HCEC 1CT (cell line): ENCODE data around the gene GALM.
"Not testable (repeated sequence)": the region's sequence is repeated elsewhere in the genome, so short reads cannot be mapped to it uniquely, and the experiment has no call there.

ENCODE experiments used
- DNase-seq: peaks from one replicate; pipeline ENCODE4 v3.0.0-alpha.2; 2017

Gene GALM

GRCh38 chr2:38665854-38666555, at the start of gene GALM:
Gene GALM (plus strand): TSS chr2:38666114. CDS start chr2:38666162, 48 bp downstream.
- DNase-seq, result peak; percentile 89

GRCh38 chr2:38617301-38617700, 48.6 kb upstream of the GALM start:
- DNase-seq, result no peak

- DNase-seq, result no peak
Measured at GRCh38 chr2:38619458-38620164, 46.3 kb upstream of the GALM start.

- DNase-seq, result no peak
Measured at GRCh38 chr2:38620282-38620977, 45.5 kb upstream of the GALM start.

GRCh38 chr2:38621018-38621417, 44.9 kb upstream of the GALM start:
- DNase-seq, result no peak

- no peak for DNase-seq
Measured at GRCh38 chr2:38622210-38622609, 43.7 kb upstream of the GALM start.

GRCh38 chr2:38626326-38627035, 39.4 kb upstream of the GALM start:
- DNase-seq, result no peak

DNA sequence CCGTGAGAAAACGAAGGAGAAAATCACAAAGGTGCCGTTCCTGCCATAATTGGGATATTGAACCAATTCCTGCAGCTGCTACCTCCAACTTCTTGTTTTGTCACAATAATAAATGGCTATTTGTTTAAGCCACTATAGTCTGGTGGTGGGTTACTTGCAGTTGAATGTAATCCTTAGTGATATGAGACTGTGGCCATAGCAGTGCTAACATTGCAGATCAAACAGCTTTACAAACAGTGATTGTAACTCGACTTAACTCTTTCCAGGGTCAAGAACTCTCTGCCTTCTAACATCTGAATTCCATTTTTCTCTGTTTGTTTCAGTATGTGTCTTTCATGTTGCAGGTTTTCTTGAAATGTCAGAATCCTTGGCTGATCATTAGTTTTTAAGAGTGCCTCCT, 38.5 kb upstream of the GALM start:
- DNase-seq, result no peak

DNA sequence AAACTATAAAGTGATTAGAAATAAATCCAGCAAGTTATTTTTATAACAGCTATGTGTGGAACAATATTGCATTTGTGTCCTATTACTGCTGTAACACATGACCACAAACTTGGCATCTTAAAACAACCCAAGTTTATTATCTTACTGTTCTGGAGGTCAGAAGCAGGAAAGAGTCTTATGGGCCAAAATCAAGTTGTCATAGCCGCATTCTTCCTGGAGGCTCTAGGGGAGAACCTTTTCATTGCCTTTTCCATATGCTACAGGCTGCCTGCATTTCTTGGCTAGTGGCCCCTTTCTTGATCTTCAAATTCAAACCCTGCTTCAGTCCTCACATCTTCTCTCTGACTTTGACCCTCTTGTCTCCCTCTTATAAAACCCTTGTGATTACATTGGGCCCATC, 36.2 kb upstream of the GALM start:
- no peak for DNase-seq

DNA sequence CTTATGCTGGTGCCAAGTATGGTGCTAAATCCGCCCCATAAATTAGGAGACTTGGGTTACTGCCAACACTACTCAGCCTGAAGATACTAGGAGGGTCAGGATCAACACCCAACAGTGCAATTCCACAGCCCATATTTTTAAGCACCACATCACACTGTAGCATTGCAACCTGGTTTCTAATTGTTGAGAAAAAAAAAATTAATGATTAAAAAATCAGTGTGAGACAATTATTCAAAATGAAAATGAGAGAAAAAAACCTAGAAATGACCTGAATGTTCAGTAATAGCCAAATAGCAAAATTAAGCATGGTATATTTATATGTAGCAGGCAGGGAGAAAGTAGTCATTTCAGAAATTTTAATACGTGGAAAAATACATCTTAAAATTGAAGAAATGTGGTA, 33.9 kb upstream of the GALM start:
- DNase-seq, result no peak

- no peak for DNase-seq
Measured at GRCh38 chr2:38632980-38633379, 32.9 kb upstream of the GALM start.

GRCh38 chr2:38633895-38634294, 32.0 kb upstream of the GALM start:
- DNase-seq, result no peak

- DNase-seq, result no peak
Measured at GRCh38 chr2:38634684-38635083, 31.2 kb upstream of the GALM start.

DNA sequence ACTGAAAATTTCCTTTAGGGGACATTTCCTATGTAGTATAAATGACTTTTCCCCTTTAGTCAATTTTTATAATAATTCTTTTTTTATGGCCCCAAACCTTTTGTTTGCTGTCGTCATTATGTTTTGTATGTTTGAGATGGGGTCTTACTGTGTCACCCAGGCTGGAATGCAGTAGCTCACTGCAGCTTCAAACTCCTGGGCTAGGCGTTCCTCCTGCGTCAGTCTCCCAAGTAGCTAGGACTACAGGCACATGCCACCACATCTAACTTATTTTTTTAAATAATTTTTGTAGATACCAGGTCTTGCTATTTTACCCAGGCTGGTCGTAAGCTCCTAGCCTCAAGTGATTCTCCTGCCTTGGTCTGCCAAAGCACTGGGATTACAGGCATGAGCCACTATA, 30.8 kb upstream of the GALM start:
- no peak for DNase-seq

GRCh38 chr2:38636069-38636468, 29.8 kb upstream of the GALM start:
- DNase-seq, result no peak

GRCh38 chr2:38642373-38643017, 23.4 kb upstream of the GALM start:
- not testable (repeated sequence) for DNase-seq

DNA sequence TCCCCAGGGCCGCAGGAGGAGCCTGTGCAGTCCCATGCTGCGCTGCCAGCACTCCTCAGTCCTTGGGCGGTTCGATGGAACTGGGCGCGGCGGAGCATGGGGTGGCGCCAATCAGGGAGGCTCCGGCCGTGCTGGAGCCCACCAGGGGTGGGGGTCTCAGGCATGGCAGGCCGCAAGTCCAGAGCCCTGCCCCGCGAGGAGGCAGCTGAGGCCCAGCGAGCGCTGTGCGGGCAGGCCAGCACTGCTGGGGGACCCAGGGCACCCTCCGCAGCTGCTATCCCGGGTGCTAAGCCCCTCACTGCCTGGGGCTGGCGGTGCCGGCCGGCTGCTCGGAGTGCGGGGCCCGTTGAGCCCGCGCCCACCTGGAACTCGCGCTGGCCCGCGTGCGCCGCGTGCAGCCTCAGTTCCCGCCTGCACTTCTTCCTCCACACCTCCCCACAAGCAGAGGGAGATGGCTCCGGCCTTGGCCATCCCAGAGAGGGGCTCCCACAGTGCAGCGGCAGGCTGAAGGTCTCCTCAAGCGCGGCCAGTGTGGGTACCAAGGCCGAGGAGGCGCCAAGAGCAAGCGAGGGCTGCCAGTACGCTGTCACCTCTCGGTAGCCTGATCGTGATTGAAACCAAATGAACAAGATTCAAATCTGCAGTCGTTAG, 22.8 kb upstream of the GALM start:
- no peak for DNase-seq

DNA sequence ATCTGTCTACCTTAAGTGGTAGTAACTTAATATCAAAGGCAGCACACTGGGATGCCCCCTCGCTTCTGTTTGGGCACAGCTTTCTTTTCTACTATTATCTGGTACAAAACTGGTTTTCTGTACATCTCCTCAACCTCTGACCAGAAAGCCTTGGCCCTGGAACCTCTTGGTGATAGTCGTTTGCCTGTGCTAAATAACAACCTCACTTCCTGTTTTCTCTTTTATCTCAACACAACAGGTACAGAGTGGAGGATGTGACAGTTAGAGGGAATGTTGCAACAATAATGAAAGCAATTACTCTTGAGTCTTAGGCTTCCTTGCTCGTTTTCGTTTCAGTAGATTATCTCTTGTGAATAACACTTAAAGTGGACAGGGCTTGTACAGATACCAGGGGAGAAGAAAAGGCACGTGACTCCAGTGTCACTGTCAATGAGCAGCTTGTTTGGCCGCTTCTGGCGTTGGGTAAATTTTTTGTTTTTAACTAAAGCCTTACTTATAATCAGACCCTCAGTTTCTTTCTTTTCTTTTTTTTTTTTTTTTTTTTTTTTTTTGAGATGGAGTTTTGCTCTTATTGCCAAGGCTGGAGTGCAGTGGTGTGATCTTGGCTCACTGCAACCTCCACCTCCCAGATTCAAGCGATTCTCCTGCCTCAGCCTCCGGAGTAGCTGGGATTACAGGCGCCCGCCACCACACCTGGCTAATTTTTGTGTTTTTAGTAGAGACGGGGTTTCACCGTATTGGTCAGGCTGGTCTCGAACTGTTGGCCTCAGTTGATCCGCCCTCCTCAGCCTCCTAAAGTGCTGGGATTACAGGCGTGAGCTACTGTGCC, 22.0 kb upstream of the GALM start:
- DNase-seq, result not testable (repeated sequence)

GRCh38 chr2:38648107-38648761, 17.7 kb upstream of the GALM start:
- DNase-seq, result peak; percentile 2

DNA sequence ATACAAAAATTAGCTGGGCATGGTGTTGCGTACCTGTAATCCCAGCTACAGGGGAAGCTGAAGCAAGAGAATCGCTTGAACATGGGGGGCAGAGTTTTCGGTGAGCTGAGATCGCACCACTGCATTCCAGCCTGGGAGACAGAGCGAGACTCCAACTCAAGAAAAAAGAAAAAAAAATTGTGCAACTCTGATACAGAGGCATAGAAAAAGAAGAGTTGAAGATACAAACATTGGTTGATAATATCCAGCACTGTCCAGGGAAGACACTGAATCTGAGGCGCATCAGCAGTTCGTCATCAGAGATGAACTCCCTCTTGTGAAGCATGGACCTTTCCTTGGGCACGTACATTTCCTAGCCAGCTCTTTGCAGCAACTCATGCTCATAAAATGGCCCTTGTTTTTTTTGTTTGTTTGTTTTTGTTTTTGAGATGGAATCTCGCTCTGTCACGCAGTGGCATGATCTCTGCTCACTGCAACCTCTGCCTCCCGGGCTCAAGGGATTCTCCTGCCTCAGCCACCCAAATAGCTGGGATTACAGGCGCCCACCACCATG, 16.7 kb upstream of the GALM start:
- no peak for DNase-seq
